Endothelial cell of umbilical vein (primary cell): ENCODE measurements around the gene CCDC88B. TPM values are rescaled to one million over a fixed set of nuclear protein-coding genes. Genes with fewer than 3 reads are reported as not detected.

Source experiments
- BruUV-seq: library from RNA; stranded (reverse); fragments of 400-500 nt; replicated peaks from 2 replicates; lab custom pipeline; 2021; lab: Mats Ljungman, UMichigan
- CTCF ChIA-PET: fragments of 300-600, 350-600 bp; sonication (Branson Sonifier 250); formaldehyde crosslinking; loops from one replicate; lab custom pipeline; 2021; ENCODE audit warnings: antibody characterized with exemption, inconsistent platforms; lab: Charles Lee
- POLR2A ChIA-PET: fragments of 300-600, 350-600 bp; sonication (Branson Sonifier 250); formaldehyde crosslinking; loops from one replicate; lab custom pipeline; 2021; ENCODE audit warnings: antibody characterized with exemption, inconsistent platforms; lab: Charles Lee
- DNase-seq: peaks from one replicate; pipeline ENCODE4 v3.0.0-alpha.2; 2011; ENCODE audit warnings: low read depth, low spot score
- FAIRE-seq: peaks from 2 replicates; lab custom pipeline; 2011; peaks lifted over from hg19 to GRCh38; lab: Jason Lieb, UNC
- H2AFZ ChIP-seq: 2 replicates; pipeline ENCODE4 v1.6.0; 2012; ENCODE audit warnings: low read depth, low read length, control low read depth, inconsistent platforms
- H3K27ac ChIP-seq: 2 replicates; pipeline ENCODE4 v1.5.1; 2011; ENCODE audit warnings: low read depth, mild to moderate bottlenecking, control low read depth, low read length, moderate library complexity; ENCODE audit not compliant: insufficient read depth
- H3K27me3 ChIP-seq, 2 experiments: 2 replicates each; pipeline versions ENCODE4 v1.6.0 to v1.6.1; 2011; ENCODE audit warnings: low read length in 2 of 2, mixed read lengths in 1 of 2; ENCODE audit not compliant: control insufficient read depth in 2 of 2, insufficient read depth in 2 of 2
- H3K36me3 ChIP-seq, 2 experiments: 2 replicates in 1 of 2; 3 replicates in 1 of 2; pipeline ENCODE4 v1.5.1; 2011; ENCODE audit warnings: low read length in 2 of 2, mild to moderate bottlenecking in 1 of 2, moderate library complexity in 1 of 2; ENCODE audit not compliant: control insufficient read depth in 2 of 2, insufficient read depth in 2 of 2; ENCODE audit errors: extremely low read depth in 1 of 2
- H3K4me1 ChIP-seq: 3 replicates; pipeline ENCODE4 v1.5.1; 2011; ENCODE audit warnings: mild to moderate bottlenecking, low read length; ENCODE audit not compliant: control insufficient read depth, insufficient read depth; ENCODE audit errors: extremely low read depth
- H3K4me2 ChIP-seq: 2 replicates; pipeline ENCODE4 v1.6.1; 2011; ENCODE audit warnings: low read length, control low read depth, mixed read lengths; ENCODE audit not compliant: insufficient read depth
- H3K4me3 ChIP-seq, 3 experiments: fragments of 200-600 bp in 1 of 3; sonication (generic), shearing (Covaris generic) in 1 of 3; replicated peaks in 1 of 3; 2 replicates each; pipeline ENCODE4 v1.5.1; 2011 to 2016; ENCODE audit warnings: control low read depth in 3 of 3, low read length in 3 of 3, mild to moderate bottlenecking in 2 of 3, inconsistent platforms in 1 of 3, low read depth in 1 of 3, moderate library complexity in 1 of 3; ENCODE audit not compliant: insufficient read depth in 1 of 3
- H3K79me2 ChIP-seq: 2 replicates; pipeline ENCODE4 v1.6.0; 2012; ENCODE audit warnings: low read length, inconsistent platforms; ENCODE audit not compliant: control insufficient read depth, insufficient read depth
- H3K9ac ChIP-seq: replicated peaks from 2 replicates; pipeline ENCODE3; 2011; ENCODE audit warnings: low read length, control low read depth; ENCODE audit not compliant: insufficient read depth; ENCODE audit errors: extremely low read depth
- H3K9me1 ChIP-seq: replicated peaks from 3 replicates; pipeline ENCODE4 v1.6.0; 2011; ENCODE audit warnings: mild to moderate bottlenecking, low read length; ENCODE audit not compliant: control insufficient read depth, insufficient read depth; ENCODE audit errors: extremely low read depth
- H3K9me3 ChIP-seq: replicated peaks from 2 replicates; pipeline ENCODE4 v1.5.1; 2012; ENCODE audit warnings: low read length, inconsistent platforms; ENCODE audit not compliant: control insufficient read depth, insufficient read depth
- H4K20me1 ChIP-seq: replicated peaks from 2 replicates; pipeline ENCODE3; 2011; ENCODE audit warnings: mild to moderate bottlenecking, low read length; ENCODE audit not compliant: control insufficient read depth, insufficient read depth; ENCODE audit errors: extremely low read depth
- CTCF ChIP-seq, 2 donors: IDR thresholded peaks; 1 replicate in 1 of 2; 2 replicates in 1 of 2; pipeline ENCODE4 v1.5.1; 2011; ENCODE audit warnings: low read length in 2 of 2, mild to moderate bottlenecking in 2 of 2, moderate library complexity in 2 of 2, control low read depth in 1 of 2, inconsistent platforms in 1 of 2, low read depth in 1 of 2; ENCODE audit not compliant: insufficient read depth in 1 of 2; ENCODE audit errors: extremely low read depth in 1 of 2
- EZH2 ChIP-seq: IDR thresholded peaks from 2 replicates; pipeline ENCODE4 v1.6.1; 2012; ENCODE audit warnings: borderline replicate concordance, low read depth, mild to moderate bottlenecking, moderate library complexity, low read length, inconsistent platforms; ENCODE audit not compliant: severe bottlenecking
- FOS ChIP-seq: IDR thresholded peaks from 2 replicates; pipeline ENCODE4 v1.6.1; 2011; ENCODE audit warnings: mild to moderate bottlenecking, low read length, moderate library complexity, borderline replicate concordance; ENCODE audit not compliant: insufficient read depth
- GATA2 ChIP-seq: IDR thresholded peaks from 2 replicates; pipeline ENCODE4 v1.7.0; 2011; ENCODE audit warnings: low read depth, mild to moderate bottlenecking, moderate library complexity, mixed read lengths, low read length; ENCODE audit not compliant: insufficient read length, insufficient read depth
- JUN ChIP-seq: IDR thresholded peaks from 2 replicates; pipeline ENCODE4 v1.6.1; 2011; ENCODE audit warnings: borderline replicate concordance, low read depth; ENCODE audit not compliant: insufficient read length, insufficient read depth
- MYC ChIP-seq: IDR thresholded peaks from one replicate; pipeline ENCODE4 v1.6.1; 2011; ENCODE audit warnings: mild to moderate bottlenecking, low read depth, low read length
- POLR2A ChIP-seq: IDR thresholded peaks from 2 replicates; pipeline ENCODE4 v1.6.1; 2012; ENCODE audit warnings: low read depth, mild to moderate bottlenecking, control low read depth, low read length
- POLR2AphosphoS5 ChIP-seq: IDR thresholded peaks from 2 replicates; pipeline ENCODE4 v1.6.1; 2012; ENCODE audit warnings: low read depth, mild to moderate bottlenecking, control low read depth, low read length, moderate library complexity; ENCODE audit not compliant: insufficient read depth
- dilution Hi-C: fragments of 300-500 bp; cut with MboI; formaldehyde crosslinking; loops from one replicate; pipeline ENCODE4 v1.15.0; 2019; ENCODE audit warnings: low sequenced_read_pairs; ENCODE audit not compliant: extremely low pct_ligation_motif_present
- intact Hi-C: fragments of 100-400 bp; cut with micrococcal nuclease; formaldehyde crosslinking; loops from one replicate; pipeline ENCODE4 v1.10.0; 2022
- polyA plus RNA-seq, 4 experiments: library from polyadenylated mRNA; depleted of rRNA in 3 of 4; stranded (reverse) in 3 of 4; unstranded in 1 of 4; fragments of >200 nt; gene quantifications; 2 replicates each; pipeline versions ENCODE4 v1.2.1 to v1.2.3, GENCODE V29; 2011 to 2012; ENCODE audit warnings: missing spikeins in 1 of 4
- total RNA-seq: library from RNA; stranded (reverse); gene quantifications from 2 replicates; pipeline ENCODE4 v1.2.3, GENCODE V29; 2021
- TF ChIP-seq, protein P1 (sequence below): IDR thresholded peaks from 2 replicates; pipeline ENCODE4 v1.6.1; 2011; ENCODE audit not compliant: insufficient read depth, insufficient read length

Gene CCDC88B
- total and polyA plus RNA-seq, 2 donors (not counting 3 experiments of a cell fraction or from before 2014, with no cell fraction given): 1.8 to 2.7 TPM

DNA sequence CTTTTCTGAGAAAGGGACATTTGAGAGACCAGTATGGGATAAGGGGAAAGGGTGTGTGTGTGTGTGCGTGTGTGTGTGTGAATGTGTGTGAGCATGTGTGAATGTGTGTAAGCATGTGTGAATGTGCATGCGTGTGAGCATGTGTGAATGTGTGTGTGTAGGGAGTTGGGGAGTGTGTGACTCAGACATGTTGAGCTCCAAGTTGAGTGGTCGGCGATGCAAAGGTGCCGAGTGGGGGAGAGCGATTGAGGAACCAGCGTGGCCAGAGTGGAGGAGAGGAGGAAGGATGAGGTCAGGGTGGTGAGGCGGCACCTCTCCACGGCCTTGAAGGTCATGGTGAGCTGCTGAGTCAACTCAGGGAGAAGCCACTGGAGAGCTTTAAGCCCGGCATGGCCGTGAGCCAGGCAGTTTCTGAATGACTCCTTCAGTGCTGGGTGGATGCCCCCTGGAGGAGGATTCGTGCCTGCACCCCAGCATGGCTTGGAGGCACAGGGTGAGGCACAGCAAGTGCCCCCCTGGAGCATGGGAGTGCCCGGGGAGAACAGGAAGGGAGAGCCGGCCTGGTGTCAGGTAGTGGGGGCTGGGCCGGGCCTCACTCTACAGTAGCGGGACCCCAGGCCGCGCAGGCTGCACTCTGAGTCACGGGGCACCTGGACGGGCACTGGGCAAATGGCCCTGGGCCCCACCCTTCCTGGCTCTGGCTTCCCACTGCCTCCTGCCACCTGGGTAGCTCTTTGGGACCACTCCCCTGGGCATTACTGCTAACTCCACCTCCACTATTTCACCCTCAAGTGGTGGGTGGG is 8.2 kb upstream of the CCDC88B start:
- H3K79me2 ChIP-seq: no peaks in the 10 kb centered on the region
- no peak overlapping the region for H3K27ac ChIP-seq
- peak; percentile 27 for TF ChIP-seq POLR2AphosphoS5
- no peak for TF ChIP-seq EZH2
- TF ChIP-seq, protein P1, sequence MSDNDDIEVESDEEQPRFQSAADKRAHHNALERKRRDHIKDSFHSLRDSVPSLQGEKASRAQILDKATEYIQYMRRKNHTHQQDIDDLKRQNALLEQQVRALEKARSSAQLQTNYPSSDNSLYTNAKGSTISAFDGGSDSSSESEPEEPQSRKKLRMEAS: peak; percentile 33
- TF ChIP-seq POLR2A: no peak
- TF ChIP-seq GATA2: no peak
- TF ChIP-seq MYC: no peak
- peak; percentile 64 to 82 for TF ChIP-seq CTCF (IDR thresholded peaks at IDR 0.05; ENCODE audit: extremely low read depth in 1 of 2, insufficient read depth in 1 of 2, low read depth in 1 of 2, low read length in 2 of 2)
- TF ChIP-seq FOS: peak; percentile 32
- no peak for TF ChIP-seq JUN
- POLR2A ChIA-PET: interaction anchor here (0.5 to 1.2 kb wide), 2 partner anchors 14 to 331 kb away, joined by 3 to 6 read pairs; partner anchors contain the start of genes PRDX5 and TRMT112
- H3K9me1 ChIP-seq: no peaks in the 10 kb centered on the region
- no peaks in the 10 kb centered on the region for H3K36me3 ChIP-seq
- H3K4me3 ChIP-seq: no peak overlapping the region
- no peak overlapping the region for H3K4me2 ChIP-seq
- H2AFZ ChIP-seq: peak overlapping the region; percentile 8
- H3K27me3 ChIP-seq: no peaks in the 10 kb centered on the region
- no peaks in the 10 kb centered on the region for H3K9me3 ChIP-seq
- dilution Hi-C loops: no loop called here
- no peak overlapping the region for H3K9ac ChIP-seq
- BruUV-seq: no TSS peak
- DNase-seq (peak; percentile 74), FAIRE-seq (peak; percentile 83)
- peaks cover 3% of the 10 kb centered on the region for H3K4me1 ChIP-seq
- intact Hi-C loops: loop anchor here (2.0 kb wide), 1 partner anchor 13 kb away; the partner anchor contains the start of gene PRDX5
- CTCF ChIA-PET: interaction anchor here (0.6 to 5.4 kb wide), 21 partner anchors 9 to 146 kb away, joined by 3 to 71 read pairs (median 5); partner anchors contain the start of genes BAD, CATSPERZ, CCDC88B and ESRRA
- no peaks in the 10 kb centered on the region for H4K20me1 ChIP-seq
